ENCODE data around the gene PRKD2.

GRCh38 chr19:46640656-46641055 is 76.3 kb downstream of the PRKD2 start:
- TF ChIP-seq EZH2 (IDR thresholded peaks at IDR 0.05; ENCODE audit: insufficient read depth, poor library complexity, severe bottlenecking) (no peak), EZH2phosphoT487 (IDR thresholded peaks at IDR 0.05; ENCODE audit: insufficient read depth, low read depth) (no peak)

All from GM23248 (cell line).